Stimulated activated naive B cell treated with anti-CD40 and anti-IgM and Interleukin-4, amounts not matched to agents 10 μg/mL and 1 μg/mL and 100 μg/mL, for 72 hours (primary cell): ENCODE results near the gene KIF23.

Experiments
- ATAC-seq, 2 donors: fragments of 150-1000 bp; cut with Tn5 transposase; replicated peaks; 2 replicates each; pipeline ENCODE4 v1.10.0; 2021; ENCODE audit warnings: moderate library complexity in 1 of 2
- DNase-seq: peaks from one replicate; pipeline ENCODE4 v3.0.0; 2021
- H3K27ac Mint-ChIP-seq: one replicate; pipeline ENCODE4 v1.8.0; 2022; ENCODE audit warnings: mild to moderate bottlenecking, mixed read lengths
- H3K27me3 Mint-ChIP-seq, 2 donors: one replicate each; pipeline ENCODE4 v1.8.0; 2022; ENCODE audit warnings: mixed read lengths in 2 of 2
- H3K36me3 Mint-ChIP-seq, 2 donors: one replicate each; pipeline ENCODE4 v1.8.0; 2022; ENCODE audit warnings: mixed read lengths in 2 of 2, mild to moderate bottlenecking in 1 of 2
- H3K4me1 Mint-ChIP-seq, 2 donors: one replicate each; pipeline ENCODE4 v1.8.0; 2022; ENCODE audit warnings: mixed read lengths in 2 of 2, mild to moderate bottlenecking in 1 of 2
- H3K4me3 Mint-ChIP-seq, 2 donors: one replicate each; pipeline ENCODE4 v1.8.0; 2022; ENCODE audit warnings: mild to moderate bottlenecking in 2 of 2, mixed read lengths in 2 of 2, moderate library complexity in 1 of 2
- H3K9me3 Mint-ChIP-seq, 2 donors: one replicate each; pipeline ENCODE4 v1.8.0; 2022; ENCODE audit warnings: mixed read lengths in 2 of 2, mild to moderate bottlenecking in 1 of 2

Gene KIF23

DNA sequence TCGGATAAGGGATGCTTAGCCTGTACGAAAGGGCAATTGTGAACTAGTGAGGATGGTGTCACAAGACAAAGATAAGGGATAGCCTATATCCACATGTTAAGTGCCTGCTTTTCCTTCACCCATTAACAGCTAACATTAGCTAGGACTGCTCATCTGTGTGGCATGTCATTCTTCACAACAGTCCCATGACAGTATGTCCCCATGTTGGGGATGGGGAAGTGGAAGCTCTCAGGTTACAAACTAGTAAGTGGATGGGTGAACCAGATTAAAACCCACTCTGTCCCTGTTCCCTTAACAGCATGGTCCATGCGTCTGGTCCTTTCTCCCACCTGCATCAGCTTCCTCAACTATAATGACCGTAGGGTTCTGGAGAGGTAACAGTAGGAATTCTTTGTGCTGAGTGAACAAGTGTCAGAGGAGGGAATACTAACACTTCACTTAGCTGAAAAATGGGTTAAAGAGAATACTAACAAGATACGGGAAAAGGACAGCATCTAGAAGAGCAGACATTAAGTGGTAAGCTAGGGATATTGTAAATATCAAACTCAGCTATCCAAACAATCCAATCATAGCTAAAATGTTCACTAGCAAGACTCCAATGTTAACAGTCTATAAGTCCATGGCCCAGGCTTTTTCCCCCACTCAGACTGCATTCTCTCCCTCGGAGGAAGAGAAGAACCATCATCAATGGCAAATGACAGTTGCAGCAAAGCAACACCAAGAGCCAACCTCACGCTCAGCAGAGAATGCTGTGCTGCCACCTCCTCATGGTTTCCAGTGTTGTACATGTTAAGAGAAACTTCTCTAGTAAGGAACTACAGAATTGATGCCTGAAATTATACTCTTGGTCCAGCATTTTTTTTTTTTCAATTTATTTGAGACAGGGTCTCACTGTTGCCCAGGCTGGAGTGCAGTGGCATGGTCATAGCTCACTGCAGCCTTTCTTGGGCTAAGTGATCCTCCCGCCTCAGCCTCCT is 43.4 kb downstream of the KIF23 start:
- ATAC-seq, result no peak
- Mint-ChIP-seq H3K36me3 (peaks cover 37 to 55% of the 10 kb centered on the region in 2 donors), H3K9me3 (no peaks in the 10 kb centered on the region), H3K27ac (peak overlapping the region; percentile 45), H3K4me3 (no peak overlapping the region), H3K4me1 (peaks cover 19 to 28% of the 10 kb centered on the region in 2 donors), H3K27me3 (no peaks in the 10 kb centered on the region)
- no peak for DNase-seq

- ATAC-seq, result no peak
- no peak for DNase-seq
- no peaks in the 10 kb centered on the region for H3K9me3 Mint-ChIP-seq
- peaks cover 26 to 44% of the 10 kb centered on the region in 2 donors for H3K36me3 Mint-ChIP-seq
- H3K27me3 Mint-ChIP-seq, result no peaks in the 10 kb centered on the region
- peak overlapping the region; percentile 20 for H3K27ac Mint-ChIP-seq
- H3K4me3 Mint-ChIP-seq, result no peak overlapping the region
- peaks cover 14 to 30% of the 10 kb centered on the region in 2 donors for H3K4me1 Mint-ChIP-seq
These were observed 44.9 kb downstream of the KIF23 start for GRCh38 chr15:69459066-69459465.

DNA sequence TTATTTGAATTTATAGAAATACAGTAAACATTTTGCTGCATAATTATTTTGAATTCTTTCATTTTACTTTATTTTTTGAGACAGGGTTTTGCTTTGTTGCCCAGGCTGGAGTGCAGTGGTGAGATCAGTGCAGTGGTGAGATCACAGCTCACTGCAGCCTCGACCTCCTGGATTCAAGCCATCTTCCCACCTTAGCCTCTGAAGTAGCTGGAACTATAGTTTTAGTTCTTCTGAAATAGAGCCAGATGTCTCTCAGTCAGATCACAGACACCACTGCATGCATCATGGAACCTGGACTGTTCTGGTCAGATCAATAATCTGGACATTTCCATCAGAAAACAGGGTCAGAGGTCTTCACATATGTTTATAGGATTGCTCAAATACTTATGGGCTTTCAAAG is 46.3 kb downstream of the KIF23 start:
- Mint-ChIP-seq H3K27ac (no peak overlapping the region), H3K4me3 (no peak overlapping the region), H3K4me1 (peaks cover 9 to 18% of the 10 kb centered on the region in 2 donors), H3K27me3 (no peaks in the 10 kb centered on the region), H3K9me3 (no peaks in the 10 kb centered on the region), H3K36me3 (peaks cover 17 to 30% of the 10 kb centered on the region in 2 donors)
- ATAC-seq (no peak), DNase-seq (no peak)

DNA sequence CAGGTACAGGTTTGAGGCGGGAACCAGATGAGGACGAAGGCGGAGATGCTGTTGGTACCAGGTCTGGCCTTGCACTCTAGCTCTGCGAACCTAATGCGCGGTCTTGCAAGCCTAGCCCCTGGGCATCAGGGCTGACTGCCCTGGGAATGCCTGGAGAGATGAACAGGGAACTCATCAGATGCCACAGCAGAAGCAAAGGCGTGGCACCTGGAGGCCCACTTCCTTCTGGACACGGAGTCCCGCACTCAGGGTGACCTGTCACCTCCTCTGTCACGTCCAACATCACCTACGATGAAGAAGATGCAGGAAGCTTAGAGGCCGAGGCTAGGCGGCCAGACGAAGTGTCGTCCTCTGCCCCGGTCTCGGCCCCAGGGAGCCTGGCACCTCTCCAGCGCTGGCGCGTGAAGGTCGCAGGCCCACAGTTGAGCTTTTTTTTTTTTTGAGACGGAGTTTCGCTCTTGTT is 47.9 kb downstream of the KIF23 start:
- Mint-ChIP-seq H3K4me1 (peaks cover 5 to 11% of the 10 kb centered on the region in 2 donors), H3K27ac (peak overlapping the region; percentile 75), H3K4me3 (peak overlapping the region; percentile 90 to 93), H3K27me3 (no peaks in the 10 kb centered on the region), H3K36me3 (peaks cover 12 to 18% of the 10 kb centered on the region in 2 donors), H3K9me3 (no peaks in the 10 kb centered on the region)
- ATAC-seq, result peak; percentile 1 to 4
- no peak for DNase-seq

GRCh38 chr15:69462493-69463181 is 48.5 kb downstream of the KIF23 start:
- DNase-seq (peak; percentile 91), ATAC-seq (peak; percentile 94 to 97)
- Mint-ChIP-seq H3K4me1 (peaks cover 5 to 11% of the 10 kb centered on the region in 2 donors), H3K36me3 (peaks cover 8 to 14% of the 10 kb centered on the region in 2 donors), H3K9me3 (no peaks in the 10 kb centered on the region), H3K27ac (peak overlapping the region; percentile 94), H3K27me3 (no peaks in the 10 kb centered on the region), H3K4me3 (peak overlapping the region; percentile 90 to 93)

- Mint-ChIP-seq H3K27ac (peak overlapping the region; percentile 94), H3K36me3 (peaks cover 5 to 11% of the 10 kb centered on the region in 2 donors), H3K9me3 (no peaks in the 10 kb centered on the region), H3K4me3 (peak overlapping the region; percentile 90 to 93), H3K4me1 (peaks cover 5 to 11% of the 10 kb centered on the region in 2 donors), H3K27me3 (no peaks in the 10 kb centered on the region)
- no peak for DNase-seq
- no peak for ATAC-seq
These were observed 49.1 kb downstream of the KIF23 start for GRCh38 chr15:69463182-69463756.

- H3K4me3 Mint-ChIP-seq, result no peak overlapping the region
- DNase-seq (no peak), ATAC-seq (no peak)
- peaks cover 5 to 11% of the 10 kb centered on the region in 2 donors for H3K4me1 Mint-ChIP-seq
- H3K27ac Mint-ChIP-seq, result no peak overlapping the region
- H3K9me3 Mint-ChIP-seq, result no peaks in the 10 kb centered on the region
- peaks cover 1 to 3% of the 10 kb centered on the region in 2 donors for H3K36me3 Mint-ChIP-seq
- no peaks in the 10 kb centered on the region for H3K27me3 Mint-ChIP-seq
These were observed 51.1 kb downstream of the KIF23 start for GRCh38 chr15:69465253-69465652.

- no peak for ATAC-seq
- H3K36me3 Mint-ChIP-seq, result peaks cover 1 to 3% of the 10 kb centered on the region in 2 donors
- H3K9me3 Mint-ChIP-seq, result no peaks in the 10 kb centered on the region
- no peak for DNase-seq
- no peak overlapping the region for H3K4me3 Mint-ChIP-seq
- no peak overlapping the region for H3K27ac Mint-ChIP-seq
- H3K27me3 Mint-ChIP-seq, result peaks cover 0 to 5% of the 10 kb centered on the region in 2 donors
- peaks cover 5 to 10% of the 10 kb centered on the region in 2 donors for H3K4me1 Mint-ChIP-seq
These were observed 52.6 kb downstream of the KIF23 start for GRCh38 chr15:69466733-69467132.

DNA sequence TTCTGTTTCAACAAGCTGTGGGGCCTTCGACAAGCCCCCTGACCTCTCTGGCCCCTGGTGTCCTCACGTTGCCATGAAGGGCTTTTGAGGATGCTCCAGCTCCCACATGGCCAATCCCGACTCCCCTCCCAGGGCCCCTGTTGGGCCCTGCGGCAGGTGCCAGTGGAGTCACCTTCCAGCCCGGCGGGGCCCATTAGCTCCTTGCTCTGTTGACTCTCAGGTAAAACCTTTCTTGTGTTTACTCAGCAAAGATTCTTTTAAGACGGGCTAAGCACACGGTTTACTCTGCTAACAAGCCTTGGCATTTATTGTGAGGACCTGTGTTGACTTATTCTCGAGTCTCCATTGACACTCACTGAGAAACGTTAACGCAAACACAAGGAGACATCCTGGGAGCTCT is 53.5 kb downstream of the KIF23 start:
- Mint-ChIP-seq H3K27me3 (peaks cover 0 to 5% of the 10 kb centered on the region in 2 donors), H3K4me3 (no peak overlapping the region), H3K9me3 (no peaks in the 10 kb centered on the region), H3K36me3 (no peaks in the 10 kb centered on the region), H3K4me1 (peaks cover 1 to 4% of the 10 kb centered on the region in 2 donors), H3K27ac (no peak overlapping the region)
- no peak for DNase-seq
- no peak for ATAC-seq

- H3K27ac Mint-ChIP-seq, result no peak overlapping the region
- no peaks in the 10 kb centered on the region for H3K9me3 Mint-ChIP-seq
- H3K27me3 Mint-ChIP-seq, result peaks cover 0 to 5% of the 10 kb centered on the region in 2 donors
- H3K36me3 Mint-ChIP-seq, result no peaks in the 10 kb centered on the region
- H3K4me3 Mint-ChIP-seq, result no peak overlapping the region
- ATAC-seq (peak in 1 of 2 donors; percentile 53), DNase-seq (no peak)
- H3K4me1 Mint-ChIP-seq, result peaks cover 0 to 1% of the 10 kb centered on the region in 2 donors
These were observed 54.3 kb downstream of the KIF23 start for GRCh38 chr15:69468241-69469121.

DNA sequence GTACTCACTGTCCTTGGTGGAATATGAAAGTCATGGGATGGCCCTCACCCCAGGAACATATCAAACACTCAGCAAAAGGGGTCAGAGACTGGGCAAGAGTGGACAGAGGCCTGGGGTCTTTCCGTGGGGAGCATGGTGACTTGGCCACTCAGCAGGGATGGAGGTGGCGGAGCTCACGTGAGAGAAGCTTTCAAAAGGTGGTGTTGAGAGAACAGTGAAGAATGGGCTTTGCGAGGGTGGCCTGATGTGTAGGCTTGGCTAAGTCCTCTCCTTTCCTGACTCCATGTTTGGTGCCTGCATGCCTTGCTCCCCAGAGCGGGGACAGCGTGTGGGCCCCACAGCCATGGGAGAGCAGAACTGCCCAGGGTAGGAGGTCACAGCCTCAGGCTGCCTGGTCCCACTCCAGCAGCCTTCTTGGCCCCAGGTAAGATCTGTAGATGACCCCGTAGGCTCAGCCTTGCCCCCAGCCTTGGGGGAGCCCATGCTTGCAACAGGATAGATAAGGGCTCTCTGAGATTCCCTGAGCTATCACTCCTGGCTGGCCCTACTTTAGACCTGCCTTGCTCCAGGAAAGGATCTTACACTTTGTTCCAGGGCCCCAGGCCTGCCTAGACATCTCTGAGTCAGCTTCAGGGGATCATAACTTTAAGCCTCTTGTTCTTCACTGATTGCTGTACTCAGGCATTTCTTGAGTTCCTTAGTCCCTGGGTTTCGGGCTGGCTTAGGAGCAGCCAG is 55.5 kb downstream of the KIF23 start:
- no peak for DNase-seq
- Mint-ChIP-seq H3K27me3 (peaks cover 8 to 10% of the 10 kb centered on the region in 2 donors), H3K36me3 (no peaks in the 10 kb centered on the region), H3K27ac (no peak overlapping the region), H3K4me3 (no peak overlapping the region), H3K4me1 (no peaks in the 10 kb centered on the region), H3K9me3 (no peaks in the 10 kb centered on the region)
- no peak for ATAC-seq

DNA sequence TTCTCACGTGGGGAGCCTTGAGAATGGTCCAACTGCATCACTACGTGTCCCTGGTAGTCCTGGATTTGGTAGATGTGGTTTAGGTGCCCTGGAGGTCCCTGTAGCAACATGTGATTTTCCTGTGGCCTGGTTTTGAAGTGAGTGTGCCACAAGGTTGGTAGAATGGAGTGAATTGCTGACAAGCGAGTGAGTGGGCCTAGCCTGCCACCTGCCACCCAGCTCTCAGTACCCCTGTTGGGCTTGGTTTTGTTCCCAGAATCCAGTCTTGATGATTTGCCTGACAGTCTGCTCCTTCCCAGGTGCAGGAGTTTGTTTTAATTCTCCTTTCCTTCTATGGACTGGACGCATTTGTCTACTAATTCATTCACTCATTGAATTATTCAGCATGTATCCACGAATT is 57.9 kb downstream of the KIF23 start:
- Mint-ChIP-seq H3K27me3 (peaks cover 22 to 23% of the 10 kb centered on the region in 2 donors), H3K27ac (no peak overlapping the region), H3K4me3 (no peak overlapping the region), H3K36me3 (no peaks in the 10 kb centered on the region), H3K9me3 (no peaks in the 10 kb centered on the region), H3K4me1 (no peaks in the 10 kb centered on the region)
- DNase-seq (no peak), ATAC-seq (no peak)

GRCh38 chr15:69472562-69472961 is 58.4 kb downstream of the KIF23 start:
- Mint-ChIP-seq H3K4me1 (no peaks in the 10 kb centered on the region), H3K36me3 (no peaks in the 10 kb centered on the region), H3K9me3 (no peaks in the 10 kb centered on the region), H3K4me3 (no peak overlapping the region), H3K27me3 (peaks cover 22 to 24% of the 10 kb centered on the region in 2 donors), H3K27ac (no peak overlapping the region)
- DNase-seq (no peak), ATAC-seq (no peak)
